HL-60 (cell line): ENCODE data around the gene ZNF655.

Experiments
- CTCF ChIP-seq: IDR thresholded peaks from one replicate; pipeline ENCODE4 v1.5.1; 2011; ENCODE audit warnings: low read length, control low read depth, inconsistent platforms; ENCODE audit not compliant: insufficient read depth
- REST ChIP-seq: IDR thresholded peaks from 2 replicates; pipeline ENCODE4 v1.6.1; 2012; ENCODE audit warnings: low read depth; ENCODE audit not compliant: insufficient replicate concordance

GRCh38 chr7:99605527-99605926 is 47.1 kb downstream of the ZNF655 start:
- no peak for TF ChIP-seq REST
- TF ChIP-seq CTCF = no peak
